ENCODE data around the gene DTWD1. TPM values are rescaled to one million over a fixed set of nuclear protein-coding genes. Genes with fewer than 3 reads are reported as not detected.

The DTWD1 gene
- polyA plus RNA-seq, 4 donors: 31.6 to 46.8 (median 38.2) TPM

Other genes with a start within 250 kb of the DTWD1 start
- 10 to 100 TPM; 16.3 to 27.5 (median 21.6) TPM for gene FGF7, start 197.8 kb upstream of the DTWD1 start, polyA plus RNA-seq (ENCODE audit: insufficient read length in 4 of 4)
- gene FAM227B, start 230 bp upstream of the DTWD1 start, polyA plus RNA-seq (ENCODE audit: insufficient read length in 4 of 4): 10 to 100 TPM; 14.7 to 20.6 (median 17.7) TPM

Measured in left renal cortex interstitium (tissue), 4 donors.